HepG2 (cell line): ENCODE measurements around the gene TBC1D19. TPM values are rescaled to one million over a fixed set of nuclear protein-coding genes. Genes with fewer than 3 reads are reported as not detected.

Source experiments
- ATAC-seq: fragments of 200-7000 bp; cut with Tn5 transposase; 3 replicates; pipeline ENCODE4 v1.9.1; 2020; ENCODE audit warnings: mild to moderate bottlenecking, moderate library complexity
- BruUV-seq: library from RNA; stranded (reverse); fragments of 400-500 nt; replicated peaks from 2 replicates; lab custom pipeline; 2021; lab: Mats Ljungman, UMichigan
- CTCF ChIA-PET: fragments of 300-600 bp; formaldehyde crosslinking; extraction: SDS; loops from one replicate; lab custom pipeline; 2021; ENCODE audit warnings: low total read pairs, inconsistent platforms, low intra/inter-chr PET ratio; lab: Yijun Ruan, JAX
- POLR2A ChIA-PET: fragments of 350-600 bp; sonication (Branson Sonifier 250); formaldehyde crosslinking; loops from one replicate; lab custom pipeline; 2020; ENCODE audit warnings: antibody characterized with exemption, inconsistent platforms; lab: Yijun Ruan, JAX
- DNase-seq: peaks from one replicate; pipeline ENCODE4 v3.0.0-alpha.2; 2015; ENCODE audit warnings: low spot score
- FAIRE-seq: peaks from 3 replicates; lab custom pipeline; 2011; peaks lifted over from hg19 to GRCh38; lab: Jason Lieb, UNC
- H2AFZ ChIP-seq: one replicate; pipeline ENCODE4 v1.6.1; 2011; ENCODE audit warnings: low read length, inconsistent platforms
- H3K27ac ChIP-seq: fragments of 300-600 bp; 3 replicates; pipeline ENCODE4 v1.8.0; 2011; ENCODE audit warnings: mixed run types, mild to moderate bottlenecking, mixed read lengths, low read length, inconsistent platforms; ENCODE audit not compliant: insufficient read depth; ENCODE audit errors: extremely low read length
- H3K27me3 ChIP-seq, 2 experiments: fragments of 200-600 bp in 1 of 2; 2 replicates in 1 of 2; 3 replicates in 1 of 2; pipeline versions ENCODE4 v1.6.0 to v1.8.0; 2011; ENCODE audit warnings: low read length in 2 of 2, mild to moderate bottlenecking in 2 of 2, moderate library complexity in 2 of 2, inconsistent platforms in 1 of 2; ENCODE audit not compliant: insufficient read depth in 2 of 2, control insufficient read depth in 1 of 2
- H3K36me3 ChIP-seq, 2 experiments: fragments of 200-600 bp in 1 of 2; replicated peaks in 1 of 2; 2 replicates in 1 of 2; 3 replicates in 1 of 2; pipeline versions ENCODE4 v1.5.1 to v1.8.0; 2011; ENCODE audit warnings: low read length in 2 of 2, inconsistent platforms in 1 of 2; ENCODE audit not compliant: insufficient read depth in 2 of 2, control insufficient read depth in 1 of 2
- H3K4me1 ChIP-seq: 2 replicates; pipeline ENCODE4 v1.5.1; 2012; ENCODE audit warnings: low read length, inconsistent platforms; ENCODE audit not compliant: insufficient read depth
- H3K4me2 ChIP-seq: 2 replicates; pipeline ENCODE4 v1.6.0; 2011; ENCODE audit warnings: low read depth, low read length, inconsistent platforms
- H3K4me3 ChIP-seq, 3 experiments: fragments of 200-600 bp in 1 of 3; sonication (generic), shearing (Covaris generic) in 1 of 3; replicated peaks in 1 of 3; 2 replicates each; pipeline ENCODE4 v1.5.1; 2011 to 2016; ENCODE audit warnings: low read length in 3 of 3, inconsistent platforms in 2 of 3, low read depth in 2 of 3, mild to moderate bottlenecking in 2 of 3, control low read depth in 1 of 3, mixed read lengths in 1 of 3; ENCODE audit not compliant: insufficient read depth in 1 of 3
- H3K79me2 ChIP-seq: one replicate; pipeline ENCODE4 v1.6.1; 2011; ENCODE audit warnings: low read length, inconsistent platforms; ENCODE audit not compliant: insufficient read depth
- H3K9ac ChIP-seq: 2 replicates; pipeline ENCODE4 v1.6.0; 2011; ENCODE audit warnings: mild to moderate bottlenecking, low read depth, low read length, inconsistent platforms; ENCODE audit not compliant: insufficient read depth
- H3K9me3 ChIP-seq: 2 replicates; pipeline ENCODE4 v1.5.1; 2012; ENCODE audit warnings: mild to moderate bottlenecking, low read length
- H4K20me1 ChIP-seq: 2 replicates; pipeline ENCODE4 v1.6.0; 2011; ENCODE audit warnings: inconsistent platforms, mild to moderate bottlenecking, low read length, moderate library complexity; ENCODE audit not compliant: insufficient read depth
- FOXP4 ChIP-seq: sonication (generic); formaldehyde crosslinking; IDR thresholded peaks from 2 replicates; pipeline ENCODE4 v1.4.0; 2020; ENCODE audit warnings: missing genetic modification reagents
- PCBP2 ChIP-seq: fragments of 200-400 bp; formaldehyde crosslinking; optimal IDR thresholded peaks from 2 replicates; pipeline ENCODE3; 2018; ENCODE audit warnings: low read length, low read depth; ENCODE audit not compliant: poor library complexity, severe bottlenecking
- TCF7 ChIP-seq: sonication (generic); IDR thresholded peaks from 2 replicates; pipeline ENCODE4 v1.6.1; 2016; ENCODE audit warnings: antibody characterized with exemption, low read depth
- TEAD2 ChIP-seq: sonication (generic); formaldehyde crosslinking; IDR thresholded peaks from 2 replicates; pipeline ENCODE4 v1.9.0; 2021; ENCODE audit warnings: missing genetic modification reagents
- THYN1 ChIP-seq: sonication (generic); formaldehyde crosslinking; IDR thresholded peaks from 2 replicates; pipeline ENCODE4 v1.8.1; 2023; ENCODE audit warnings: low read depth, mild to moderate bottlenecking, moderate library complexity, missing genetic modification reagents, borderline replicate concordance
- TOE1 ChIP-seq: sonication (generic); formaldehyde crosslinking; IDR thresholded peaks from 2 replicates; pipeline ENCODE4 v1.4.0; 2020; ENCODE audit warnings: mild to moderate bottlenecking, missing genetic modification reagents
- ZBTB46 ChIP-seq: sonication (generic); formaldehyde crosslinking; IDR thresholded peaks from 2 replicates; pipeline ENCODE4 v1.4.0; 2020; ENCODE audit warnings: mild to moderate bottlenecking, missing genetic modification reagents, borderline replicate concordance
- WGBS: methylation state at CpG from one replicate; pipeline ENCODE4 v1.1.6; 2017; ENCODE audit warnings: low lambda C conversion rate; 5-methylcytosine and 5-hydroxymethylcytosine counted together
- in situ Hi-C: cut with HindIII; loops from 2 replicates; pipeline ENCODE4 v1.10.0; 2017; ENCODE audit warnings: low pct_unique_long_range_greater_than_20kb; ENCODE audit not compliant: extremely low pct_ligation_motif_present
- intact Hi-C: fragments of 100-400 bp; cut with micrococcal nuclease; formaldehyde crosslinking; loops from one replicate; pipeline ENCODE4 v1.10.0; 2022; ENCODE audit not compliant: unreplicated experiment
- polyA plus RNA-seq, 8 experiments: library from polyadenylated mRNA; depleted of rRNA in 3 of 8; stranded (reverse) in 7 of 8; unstranded in 1 of 8; fragments of >200 nt; fragmentation: Illumina TruSeq in 4 of 8; extraction: Trizol in 4 of 8; gene quantifications; 2 replicates each; pipeline versions ENCODE4 v1.2.1 to v1.2.3, GENCODE V29; 2011 to 2016; ENCODE audit warnings: low read depth in 4 of 8, missing spikeins in 1 of 8, mixed read lengths in 1 of 8; ENCODE audit not compliant: insufficient read depth in 1 of 8
- total RNA-seq, 5 experiments: library from RNA; depleted of rRNA; stranded (reverse); fragments of >200 nt; fragmentation: Illumina TruSeq; extraction: Trizol; gene quantifications; 2 replicates each; pipeline ENCODE4 v1.2.3, GENCODE V29; 2016; ENCODE audit warnings: low read depth in 1 of 5
- TF ChIP-seq, protein P1 (sequence below): sonication (generic); formaldehyde crosslinking; IDR thresholded peaks from 2 replicates; pipeline ENCODE4 v1.5.0; 2020; ENCODE audit warnings: missing genetic modification reagents
- TF ChIP-seq, protein P2 (sequence below): sonication (generic); formaldehyde crosslinking; IDR thresholded peaks from 2 replicates; pipeline ENCODE4 v1.4.0; 2020; ENCODE audit warnings: missing genetic modification reagents, borderline replicate concordance

Gene TBC1D19
- total and polyA plus RNA-seq, 2 of the 13 experiments (the other 11 are each of a cell fraction or from before 2014, with no cell fraction given), result 1.6 to 3.5 TPM

DNA sequence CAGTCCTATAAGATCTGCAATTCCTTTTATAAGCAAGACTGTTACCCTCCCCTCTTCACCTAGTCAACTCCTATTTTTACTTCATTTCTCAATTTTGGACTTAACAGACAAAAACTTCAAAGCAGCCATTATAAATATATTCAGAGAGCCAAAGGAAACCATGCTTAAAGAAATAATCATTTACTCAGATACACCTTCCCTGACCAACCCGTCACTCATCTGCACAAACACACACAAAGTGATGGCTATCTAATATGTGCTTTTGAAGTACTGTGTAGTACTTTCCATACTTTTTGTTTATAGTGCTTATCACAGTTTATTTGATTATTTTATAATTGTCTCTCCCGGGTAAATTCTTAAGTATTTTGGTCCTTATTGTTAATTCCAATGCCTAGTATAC lies 117.2 kb downstream of the TBC1D19 start:
- H3K4me1 ChIP-seq, result no peaks in the 10 kb centered on the region
- no TSS peak for BruUV-seq
- no peak for DNase-seq
- no peak for FAIRE-seq
- H3K36me3 ChIP-seq, result no peaks in the 10 kb centered on the region
- CTCF ChIA-PET, result no interaction called here
- H3K4me3 ChIP-seq, result no peak overlapping the region
- H2AFZ ChIP-seq, result no peak overlapping the region
- H3K27ac ChIP-seq, result no peak overlapping the region
- TF ChIP-seq TCF7 (no peak), TOE1 (no peak), FOXP4 (CRISPR knock-in tag) (no peak), PCBP2 (no peak), THYN1 (CRISPR knock-in tag) (no peak), TEAD2 (CRISPR knock-in tag) (no peak), ZBTB46 (CRISPR knock-in tag) (no peak)
- TF ChIP-seq, protein P1, sequence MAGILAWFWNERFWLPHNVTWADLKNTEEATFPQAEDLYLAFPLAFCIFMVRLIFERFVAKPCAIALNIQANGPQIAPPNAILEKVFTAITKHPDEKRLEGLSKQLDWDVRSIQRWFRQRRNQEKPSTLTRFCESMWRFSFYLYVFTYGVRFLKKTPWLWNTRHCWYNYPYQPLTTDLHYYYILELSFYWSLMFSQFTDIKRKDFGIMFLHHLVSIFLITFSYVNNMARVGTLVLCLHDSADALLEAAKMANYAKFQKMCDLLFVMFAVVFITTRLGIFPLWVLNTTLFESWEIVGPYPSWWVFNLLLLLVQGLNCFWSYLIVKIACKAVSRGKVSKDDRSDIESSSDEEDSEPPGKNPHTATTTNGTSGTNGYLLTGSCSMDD (CRISPR knock-in tag), result no peak
- TF ChIP-seq, protein P2, sequence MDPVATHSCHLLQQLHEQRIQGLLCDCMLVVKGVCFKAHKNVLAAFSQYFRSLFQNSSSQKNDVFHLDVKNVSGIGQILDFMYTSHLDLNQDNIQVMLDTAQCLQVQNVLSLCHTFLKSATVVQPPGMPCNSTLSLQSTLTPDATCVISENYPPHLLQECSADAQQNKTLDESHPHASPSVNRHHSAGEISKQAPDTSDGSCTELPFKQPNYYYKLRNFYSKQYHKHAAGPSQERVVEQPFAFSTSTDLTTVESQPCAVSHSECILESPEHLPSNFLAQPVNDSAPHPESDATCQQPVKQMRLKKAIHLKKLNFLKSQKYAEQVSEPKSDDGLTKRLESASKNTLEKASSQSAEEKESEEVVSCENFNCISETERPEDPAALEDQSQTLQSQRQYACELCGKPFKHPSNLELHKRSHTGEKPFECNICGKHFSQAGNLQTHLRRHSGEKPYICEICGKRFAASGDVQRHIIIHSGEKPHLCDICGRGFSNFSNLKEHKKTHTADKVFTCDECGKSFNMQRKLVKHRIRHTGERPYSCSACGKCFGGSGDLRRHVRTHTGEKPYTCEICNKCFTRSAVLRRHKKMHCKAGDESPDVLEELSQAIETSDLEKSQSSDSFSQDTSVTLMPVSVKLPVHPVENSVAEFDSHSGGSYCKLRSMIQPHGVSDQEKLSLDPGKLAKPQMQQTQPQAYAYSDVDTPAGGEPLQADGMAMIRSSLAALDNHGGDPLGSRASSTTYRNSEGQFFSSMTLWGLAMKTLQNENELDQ, result no peak
- TF ChIP-seq, all 625 proteins: peak for 0
- no peak overlapping the region for H3K9ac ChIP-seq
- H3K9me3 ChIP-seq, result no peaks in the 10 kb centered on the region
- intact Hi-C loops (no loop called here), in situ Hi-C loops (no loop called here)
- H4K20me1 ChIP-seq, result no peaks in the 10 kb centered on the region
- no peak overlapping the region for H3K4me2 ChIP-seq
- no peaks in the 10 kb centered on the region for H3K79me2 ChIP-seq
- POLR2A ChIA-PET, result no interaction called here
- ATAC-seq, result no peak
- no peaks in the 10 kb centered on the region for H3K27me3 ChIP-seq
- WGBS, result 26% methylated on average over 2 of the region's 2 CpGs
